ENCODE data around the gene YPEL2.

DNA sequence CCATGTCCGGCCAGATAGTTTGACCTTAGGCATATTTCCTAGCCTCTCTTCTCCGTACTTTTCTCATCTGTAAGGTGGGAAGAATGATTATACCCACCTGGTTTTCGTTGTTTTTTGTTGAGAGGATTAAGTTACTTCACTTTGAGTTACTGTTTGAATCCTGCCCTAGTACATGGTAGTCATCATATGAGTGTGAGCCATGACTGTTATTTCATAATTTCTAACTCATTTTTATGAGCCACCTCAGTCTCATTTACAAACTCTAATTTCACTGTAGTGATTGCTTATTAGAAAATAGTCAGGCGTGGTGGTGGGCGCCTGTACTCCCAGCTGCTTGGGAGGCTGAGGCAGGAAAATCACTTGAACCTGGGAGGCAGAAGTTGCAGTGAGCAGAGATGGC is 45.1 kb downstream of the YPEL2 start:
- TF ChIP-seq, protein P1, sequence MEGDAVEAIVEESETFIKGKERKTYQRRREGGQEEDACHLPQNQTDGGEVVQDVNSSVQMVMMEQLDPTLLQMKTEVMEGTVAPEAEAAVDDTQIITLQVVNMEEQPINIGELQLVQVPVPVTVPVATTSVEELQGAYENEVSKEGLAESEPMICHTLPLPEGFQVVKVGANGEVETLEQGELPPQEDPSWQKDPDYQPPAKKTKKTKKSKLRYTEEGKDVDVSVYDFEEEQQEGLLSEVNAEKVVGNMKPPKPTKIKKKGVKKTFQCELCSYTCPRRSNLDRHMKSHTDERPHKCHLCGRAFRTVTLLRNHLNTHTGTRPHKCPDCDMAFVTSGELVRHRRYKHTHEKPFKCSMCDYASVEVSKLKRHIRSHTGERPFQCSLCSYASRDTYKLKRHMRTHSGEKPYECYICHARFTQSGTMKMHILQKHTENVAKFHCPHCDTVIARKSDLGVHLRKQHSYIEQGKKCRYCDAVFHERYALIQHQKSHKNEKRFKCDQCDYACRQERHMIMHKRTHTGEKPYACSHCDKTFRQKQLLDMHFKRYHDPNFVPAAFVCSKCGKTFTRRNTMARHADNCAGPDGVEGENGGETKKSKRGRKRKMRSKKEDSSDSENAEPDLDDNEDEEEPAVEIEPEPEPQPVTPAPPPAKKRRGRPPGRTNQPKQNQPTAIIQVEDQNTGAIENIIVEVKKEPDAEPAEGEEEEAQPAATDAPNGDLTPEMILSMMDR (IDR thresholded peaks at IDR 0.05; ENCODE audit: low read depth, low read length) = no peak
- TF ChIP-seq EZH2phosphoT487 (IDR thresholded peaks at IDR 0.05; ENCODE audit: low read depth) = no peak

All from OCI-LY3 (cell line).